GM12878 (cell line): ENCODE results near the gene CEP68. TPM values are rescaled to one million over a fixed set of nuclear protein-coding genes. Genes with fewer than 3 reads are reported as not detected.

Source experiments
- ETV6 ChIP-seq, 2 experiments: fragments of 450-650 bp in 1 of 2; IDR thresholded peaks in 1 of 2; conservative IDR thresholded peaks in 1 of 2; 2 replicates each; pipeline ENCODE4 v1.6.1; 2014; ENCODE audit warnings: antibody characterized with exemption in 1 of 2, borderline replicate concordance in 1 of 2, low read depth in 1 of 2, mild to moderate bottlenecking in 1 of 2, moderate library complexity in 1 of 2
- EZH2 ChIP-seq: IDR thresholded peaks from 2 replicates; pipeline ENCODE4 v1.6.1; 2012; ENCODE audit warnings: low read depth, mild to moderate bottlenecking, control low read depth, inconsistent platforms, low read length, borderline replicate concordance; ENCODE audit not compliant: control insufficient read depth
- HDAC2 ChIP-seq: fragments of 200-600 bp; sonication (generic); IDR thresholded peaks from 2 replicates; pipeline ENCODE4 v1.6.1; 2017
- SREBF2 ChIP-seq: IDR thresholded peaks from 2 replicates; pipeline ENCODE4 v1.6.1; 2012; ENCODE audit warnings: mild to moderate bottlenecking, low read length
- polyA plus RNA-seq, 11 experiments: library from polyadenylated mRNA; depleted of rRNA in 4 of 11; unstranded in 6 of 11; stranded (reverse) in 5 of 11; fragments of >200 nt; fragmentation: Nextera tagmentation in 4 of 11; fragmentation: Illumina TruSeq in 1 of 11; extraction: Ambion mirVana in 4 of 11; extraction: Trizol in 1 of 11; gene quantifications; 1 replicate in 1 of 11; 2 replicates in 10 of 11; pipeline versions ENCODE4 v1.2.1 to v1.2.3, GENCODE V29; 2011 to 2016; ENCODE audit warnings: inconsistent platforms in 2 of 11, missing spikeins in 2 of 11, low read depth in 1 of 11
- total RNA-seq, 4 experiments: library from RNA; depleted of rRNA in 3 of 4; stranded (reverse); fragments of >200 nt in 3 of 4; fragmentation: Illumina TruSeq in 1 of 4; extraction: Trizol in 1 of 4; gene quantifications; 2 replicates each; pipeline versions ENCODE4 v1.2.1 to v1.2.3, GENCODE V29; 2013 to 2021
- TF ChIP-seq, protein P1 (sequence below): fragments of 450-650 bp; IDR thresholded peaks from 2 replicates; pipeline ENCODE4 v1.6.1; 2017; ENCODE audit warnings: mild to moderate bottlenecking, moderate library complexity
- TF ChIP-seq, protein P2 (sequence below): fragments of 450-650 bp; IDR thresholded peaks from 2 replicates; pipeline ENCODE4 v1.6.1; 2017; ENCODE audit warnings: mild to moderate bottlenecking, low read depth, inconsistent platforms; ENCODE audit not compliant: poor library complexity, severe bottlenecking

Gene CEP68
- total and polyA plus RNA-seq, 10 of the 15 experiments (the other 5 are each of a cell fraction or from before 2014, with no cell fraction given) = 1.1 to 11.1 (median 7.4) TPM

DNA sequence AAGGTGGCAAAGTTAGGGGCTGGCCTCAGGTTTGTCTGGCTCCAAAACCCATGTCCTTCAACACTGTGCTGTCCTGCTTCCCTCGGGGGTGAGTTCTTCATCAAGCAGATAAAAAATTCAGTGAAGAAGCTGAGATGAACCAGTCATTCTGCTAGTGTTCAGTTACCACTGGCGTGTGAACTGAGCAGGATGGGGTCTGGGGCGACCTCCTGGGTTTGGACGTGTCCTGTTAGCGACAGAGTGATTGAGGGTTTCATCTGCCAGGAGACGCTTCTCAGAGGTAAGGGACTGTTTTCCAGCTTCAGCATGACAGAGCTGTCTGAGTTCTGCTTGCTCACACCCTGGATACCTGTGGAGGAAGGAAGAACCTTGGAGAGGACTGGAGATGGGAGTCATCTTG is 14.6 kb downstream of the CEP68 start (continued):
- TF ChIP-seq, protein P1, sequence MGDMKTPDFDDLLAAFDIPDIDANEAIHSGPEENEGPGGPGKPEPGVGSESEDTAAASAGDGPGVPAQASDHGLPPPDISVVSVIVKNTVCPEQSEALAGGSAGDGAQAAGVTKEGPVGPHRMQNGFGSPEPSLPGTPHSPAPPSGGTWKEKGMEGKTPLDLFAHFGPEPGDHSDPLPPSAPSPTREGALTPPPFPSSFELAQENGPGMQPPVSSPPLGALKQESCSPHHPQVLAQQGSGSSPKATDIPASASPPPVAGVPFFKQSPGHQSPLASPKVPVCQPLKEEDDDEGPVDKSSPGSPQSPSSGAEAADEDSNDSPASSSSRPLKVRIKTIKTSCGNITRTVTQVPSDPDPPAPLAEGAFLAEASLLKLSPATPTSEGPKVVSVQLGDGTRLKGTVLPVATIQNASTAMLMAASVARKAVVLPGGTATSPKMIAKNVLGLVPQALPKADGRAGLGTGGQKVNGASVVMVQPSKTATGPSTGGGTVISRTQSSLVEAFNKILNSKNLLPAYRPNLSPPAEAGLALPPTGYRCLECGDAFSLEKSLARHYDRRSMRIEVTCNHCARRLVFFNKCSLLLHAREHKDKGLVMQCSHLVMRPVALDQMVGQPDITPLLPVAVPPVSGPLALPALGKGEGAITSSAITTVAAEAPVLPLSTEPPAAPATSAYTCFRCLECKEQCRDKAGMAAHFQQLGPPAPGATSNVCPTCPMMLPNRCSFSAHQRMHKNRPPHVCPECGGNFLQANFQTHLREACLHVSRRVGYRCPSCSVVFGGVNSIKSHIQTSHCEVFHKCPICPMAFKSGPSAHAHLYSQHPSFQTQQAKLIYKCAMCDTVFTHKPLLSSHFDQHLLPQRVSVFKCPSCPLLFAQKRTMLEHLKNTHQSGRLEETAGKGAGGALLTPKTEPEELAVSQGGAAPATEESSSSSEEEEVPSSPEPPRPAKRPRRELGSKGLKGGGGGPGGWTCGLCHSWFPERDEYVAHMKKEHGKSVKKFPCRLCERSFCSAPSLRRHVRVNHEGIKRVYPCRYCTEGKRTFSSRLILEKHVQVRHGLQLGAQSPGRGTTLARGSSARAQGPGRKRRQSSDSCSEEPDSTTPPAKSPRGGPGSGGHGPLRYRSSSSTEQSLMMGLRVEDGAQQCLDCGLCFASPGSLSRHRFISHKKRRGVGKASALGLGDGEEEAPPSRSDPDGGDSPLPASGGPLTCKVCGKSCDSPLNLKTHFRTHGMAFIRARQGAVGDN = no peak
- no peak for TF ChIP-seq EZH2
- TF ChIP-seq ETV6 (conservative IDR thresholded peaks at IDR 0.05 in 1 of 2, IDR thresholded peaks at IDR 0.05 in 1 of 2; ENCODE audit: borderline replicate concordance in 1 of 2, low read depth in 1 of 2) = no peak
- TF ChIP-seq, protein P2, sequence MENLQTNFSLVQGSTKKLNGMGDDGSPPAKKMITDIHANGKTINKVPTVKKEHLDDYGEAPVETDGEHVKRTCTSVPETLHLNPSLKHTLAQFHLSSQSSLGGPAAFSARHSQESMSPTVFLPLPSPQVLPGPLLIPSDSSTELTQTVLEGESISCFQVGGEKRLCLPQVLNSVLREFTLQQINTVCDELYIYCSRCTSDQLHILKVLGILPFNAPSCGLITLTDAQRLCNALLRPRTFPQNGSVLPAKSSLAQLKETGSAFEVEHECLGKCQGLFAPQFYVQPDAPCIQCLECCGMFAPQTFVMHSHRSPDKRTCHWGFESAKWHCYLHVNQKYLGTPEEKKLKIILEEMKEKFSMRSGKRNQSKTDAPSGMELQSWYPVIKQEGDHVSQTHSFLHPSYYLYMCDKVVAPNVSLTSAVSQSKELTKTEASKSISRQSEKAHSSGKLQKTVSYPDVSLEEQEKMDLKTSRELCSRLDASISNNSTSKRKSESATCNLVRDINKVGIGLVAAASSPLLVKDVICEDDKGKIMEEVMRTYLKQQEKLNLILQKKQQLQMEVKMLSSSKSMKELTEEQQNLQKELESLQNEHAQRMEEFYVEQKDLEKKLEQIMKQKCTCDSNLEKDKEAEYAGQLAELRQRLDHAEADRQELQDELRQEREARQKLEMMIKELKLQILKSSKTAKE = no peak
- TF ChIP-seq HDAC2 = no peak
- no peak for TF ChIP-seq SREBF2
